Neuronal stem cell (in vitro differentiated cells): Measurements from ENCODE around the gene CENPC.

ENCODE experiments used
- DNase-seq: peaks from one replicate; pipeline ENCODE4 v3.0.0-alpha.2; 2013; ENCODE audit warnings: low spot score
- H2AFZ ChIP-seq: one replicate; pipeline ENCODE4 v1.6.1; 2013; ENCODE audit warnings: mild to moderate bottlenecking, low read length, inconsistent platforms
- H2AK5ac ChIP-seq: 2 replicates; pipeline ENCODE4 v1.6.1; 2013; ENCODE audit warnings: low read depth, mild to moderate bottlenecking, inconsistent platforms, low read length, moderate library complexity, mixed read lengths
- H2BK120ac ChIP-seq: 2 replicates; pipeline ENCODE4 v1.6.1; 2013; ENCODE audit warnings: low read depth, mild to moderate bottlenecking, inconsistent platforms, low read length, moderate library complexity, mixed read lengths
- H2BK12ac ChIP-seq: one replicate; pipeline ENCODE4 v1.6.1; 2013; ENCODE audit warnings: low read length, inconsistent platforms
- H2BK15ac ChIP-seq: 2 replicates; pipeline ENCODE4 v1.6.1; 2013; ENCODE audit warnings: mild to moderate bottlenecking, low read length, inconsistent platforms, mixed read lengths
- H2BK5ac ChIP-seq: one replicate; pipeline ENCODE4 v1.6.1; 2013; ENCODE audit warnings: inconsistent platforms, mild to moderate bottlenecking, low read length, moderate library complexity
- H3K14ac ChIP-seq: one replicate; pipeline ENCODE4 v1.6.1; 2013; ENCODE audit warnings: low read length, inconsistent platforms
- H3K18ac ChIP-seq: 2 replicates; pipeline ENCODE4 v1.6.1; 2013; ENCODE audit warnings: low read length, inconsistent platforms
- H3K23ac ChIP-seq: 2 replicates; pipeline ENCODE4 v1.6.1; 2013; ENCODE audit warnings: low read depth, mild to moderate bottlenecking, mixed read lengths, low read length, inconsistent platforms; ENCODE audit not compliant: poor library complexity
- H3K27ac ChIP-seq: replicated peaks from 3 replicates; pipeline ENCODE4 v1.5.1; 2013; ENCODE audit warnings: low read length, inconsistent platforms
- H3K27me3 ChIP-seq, 3 experiments: 2 replicates each; pipeline ENCODE4 v1.6.1; 2013; ENCODE audit warnings: low read length in 3 of 3, mild to moderate bottlenecking in 2 of 3, inconsistent platforms in 1 of 3, low read depth in 1 of 3, mixed read lengths in 1 of 3, moderate library complexity in 1 of 3; ENCODE audit not compliant: control insufficient read depth in 3 of 3, insufficient read depth in 3 of 3
- H3K36me3 ChIP-seq, 2 donors: replicated peaks in 1 of 2; 2 replicates each; pipeline ENCODE4 v1.6.1; 2013; ENCODE audit warnings: low read length in 2 of 2; ENCODE audit not compliant: control insufficient read depth in 2 of 2, insufficient read depth in 2 of 2
- H3K4ac ChIP-seq: 2 replicates; pipeline ENCODE4 v1.6.1; 2013; ENCODE audit warnings: inconsistent platforms, mild to moderate bottlenecking, low read length, moderate library complexity
- H3K4me1 ChIP-seq, 2 donors: 1 replicate in 1 of 2; 2 replicates in 1 of 2; pipeline ENCODE4 v1.6.1; 2013; ENCODE audit warnings: low read length in 2 of 2, low read depth in 1 of 2; ENCODE audit not compliant: control insufficient read depth in 2 of 2, insufficient read depth in 1 of 2
- H3K4me2 ChIP-seq: one replicate; pipeline ENCODE4 v1.6.1; 2013; ENCODE audit warnings: mild to moderate bottlenecking, low read length, inconsistent platforms; ENCODE audit not compliant: insufficient read depth, poor library complexity, severe bottlenecking
- H3K4me3 ChIP-seq, 2 donors: 2 replicates each; pipeline ENCODE4 v1.5.1; 2013; ENCODE audit warnings: low read length in 2 of 2, mild to moderate bottlenecking in 2 of 2, inconsistent platforms in 1 of 2, moderate library complexity in 1 of 2
- H3K79me1 ChIP-seq: one replicate; pipeline ENCODE4 v1.6.1; 2013; ENCODE audit warnings: low read depth, mild to moderate bottlenecking, inconsistent platforms, low read length, moderate library complexity
- H3K9ac ChIP-seq: one replicate; pipeline ENCODE4 v1.6.1; 2013; ENCODE audit warnings: mild to moderate bottlenecking, low read depth, low read length, inconsistent platforms; ENCODE audit not compliant: poor library complexity
- H3K9me3 ChIP-seq, 2 donors: replicated peaks in 1 of 2; 2 replicates each; pipeline versions ENCODE3 to v1.6.1; 2013; ENCODE audit warnings: low read length in 2 of 2, mild to moderate bottlenecking in 2 of 2, inconsistent platforms in 1 of 2, low read depth in 1 of 2, mixed read lengths in 1 of 2, moderate library complexity in 1 of 2; ENCODE audit not compliant: control insufficient read depth in 2 of 2, insufficient read depth in 1 of 2
- H4K8ac ChIP-seq: one replicate; pipeline ENCODE4 v1.6.1; 2013; ENCODE audit warnings: low read depth, mild to moderate bottlenecking, inconsistent platforms, low read length, moderate library complexity
- H4K91ac ChIP-seq: one replicate; pipeline ENCODE4 v1.6.1; 2013; ENCODE audit warnings: low read length, low read depth, mild to moderate bottlenecking, inconsistent platforms; ENCODE audit not compliant: poor library complexity
- WGBS, 2 donors: extraction: QIAGEN DNeasy Blood & Tissue Kit; methylation state at CpG; one replicate each; pipeline ENCODE4 v1.1.7; 2013; ENCODE audit warnings: missing lambda C conversion rate in 2 of 2, mixed read lengths in 1 of 2; ENCODE audit not compliant: insufficient read length in 2 of 2, insufficient replicate concordance in 1 of 2; ENCODE audit errors: extremely low coverage in 2 of 2; 5-methylcytosine and 5-hydroxymethylcytosine counted together

CENPC gene

GRCh38 chr4:67483868-67484602, 61.3 kb downstream of the CENPC start:
- no peak overlapping the region for H4K8ac ChIP-seq
- H2BK12ac ChIP-seq = no peak overlapping the region
- H3K4me2 ChIP-seq = no peak overlapping the region
- H3K9ac ChIP-seq = no peak overlapping the region
- no peak overlapping the region for H2AK5ac ChIP-seq
- no peak overlapping the region for H2BK5ac ChIP-seq
- H4K91ac ChIP-seq = no peak overlapping the region
- H2AFZ ChIP-seq = no peak overlapping the region
- no peaks in the 10 kb centered on the region for H3K27me3 ChIP-seq
- no peak overlapping the region for H2BK15ac ChIP-seq
- H2BK120ac ChIP-seq = no peak overlapping the region
- H3K18ac ChIP-seq = no peak overlapping the region
- no CpG with 5 or more reads among the region's 5 CpGs for WGBS, 2 donors
- H3K23ac ChIP-seq = no peak overlapping the region
- H3K27ac ChIP-seq = no peak overlapping the region
- H3K4me1 ChIP-seq = peaks cover 0 to 1% of the 10 kb centered on the region in 2 donors
- peaks cover 0 to 20% of the 10 kb centered on the region in 2 donors for H3K9me3 ChIP-seq
- peaks cover 1 to 91% of the 10 kb centered on the region in 2 donors for H3K36me3 ChIP-seq
- DNase-seq = no peak
- H3K4me3 ChIP-seq = no peak overlapping the region
- H3K79me1 ChIP-seq = no peaks in the 10 kb centered on the region
- H3K4ac ChIP-seq = no peak overlapping the region
- no peak overlapping the region for H3K14ac ChIP-seq

- H2BK15ac ChIP-seq = no peak overlapping the region
- no CpG with 5 or more reads among the region's 3 CpGs for WGBS, 2 donors
- no peak overlapping the region for H3K14ac ChIP-seq
- H3K27me3 ChIP-seq = no peaks in the 10 kb centered on the region
- no peak overlapping the region for H2AK5ac ChIP-seq
- H2AFZ ChIP-seq = no peak overlapping the region
- H3K23ac ChIP-seq = no peak overlapping the region
- H3K9me3 ChIP-seq = peaks cover 2 to 32% of the 10 kb centered on the region in 2 donors
- no peak overlapping the region for H2BK120ac ChIP-seq
- no peak overlapping the region for H2BK5ac ChIP-seq
- H3K36me3 ChIP-seq = peaks cover 5 to 84% of the 10 kb centered on the region in 2 donors
- H3K4ac ChIP-seq = no peak overlapping the region
- no peak overlapping the region for H3K18ac ChIP-seq
- H3K9ac ChIP-seq = no peak overlapping the region
- H3K4me1 ChIP-seq = peaks cover 1 to 4% of the 10 kb centered on the region in 2 donors
- H3K27ac ChIP-seq = no peak overlapping the region
- H4K91ac ChIP-seq = no peak overlapping the region
- DNase-seq = no peak
- no peak overlapping the region for H3K4me2 ChIP-seq
- no peak overlapping the region for H3K4me3 ChIP-seq
- H4K8ac ChIP-seq = no peak overlapping the region
- no peak overlapping the region for H2BK12ac ChIP-seq
- no peaks in the 10 kb centered on the region for H3K79me1 ChIP-seq
Observed at GRCh38 chr4:67480810-67481209, 64.5 kb downstream of the CENPC start.

DNA sequence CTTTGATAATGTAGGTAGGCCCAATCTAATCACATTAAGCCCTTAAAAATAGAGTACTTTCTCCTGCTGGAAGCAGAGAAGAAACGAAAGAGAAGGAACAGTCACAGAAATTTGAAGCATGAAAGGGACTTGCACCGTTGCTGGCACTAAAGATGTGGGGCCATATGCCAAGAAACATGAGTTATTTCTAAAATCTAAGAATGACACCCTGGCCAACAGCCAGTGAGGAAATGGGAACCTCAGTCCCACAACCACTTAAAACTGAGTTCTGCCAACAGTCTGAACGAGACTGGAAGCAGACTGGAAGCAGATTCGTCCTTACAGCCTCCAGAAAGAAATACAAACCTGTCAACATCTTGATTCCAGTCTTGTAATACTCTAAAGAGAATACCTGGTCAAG, 70.1 kb downstream of the CENPC start:
- no peak overlapping the region for H3K9ac ChIP-seq
- H3K27me3 ChIP-seq = no peaks in the 10 kb centered on the region
- no peak overlapping the region for H2BK15ac ChIP-seq
- no peak overlapping the region for H3K4me2 ChIP-seq
- H3K23ac ChIP-seq = no peak overlapping the region
- H3K14ac ChIP-seq = no peak overlapping the region
- no CpG with 5 or more reads among the region's 4 CpGs for WGBS, 2 donors
- H3K79me1 ChIP-seq = peaks cover 2% of the 10 kb centered on the region
- H3K4ac ChIP-seq = no peak overlapping the region
- H3K36me3 ChIP-seq = peaks cover 9 to 83% of the 10 kb centered on the region in 2 donors
- no peak overlapping the region for H2AFZ ChIP-seq
- H4K8ac ChIP-seq = no peak overlapping the region
- no peak overlapping the region for H2BK120ac ChIP-seq
- no peak for DNase-seq
- H2BK5ac ChIP-seq = no peak overlapping the region
- H2BK12ac ChIP-seq = no peak overlapping the region
- H3K4me1 ChIP-seq = peaks cover 0 to 4% of the 10 kb centered on the region in 2 donors
- H3K9me3 ChIP-seq = peaks cover 2 to 19% of the 10 kb centered on the region in 2 donors
- no peak overlapping the region for H3K4me3 ChIP-seq
- no peak overlapping the region for H4K91ac ChIP-seq
- no peak overlapping the region for H2AK5ac ChIP-seq
- H3K27ac ChIP-seq = no peak overlapping the region
- H3K18ac ChIP-seq = no peak overlapping the region

- no peak overlapping the region for H3K14ac ChIP-seq
- no peak overlapping the region for H3K4me3 ChIP-seq
- H3K4me2 ChIP-seq = no peak overlapping the region
- H3K23ac ChIP-seq = no peak overlapping the region
- H2BK120ac ChIP-seq = no peak overlapping the region
- no peak overlapping the region for H4K8ac ChIP-seq
- DNase-seq = no peak
- no peaks in the 10 kb centered on the region for H3K27me3 ChIP-seq
- no peak overlapping the region for H3K9ac ChIP-seq
- H2BK12ac ChIP-seq = no peak overlapping the region
- no peak overlapping the region for H2BK15ac ChIP-seq
- no peak overlapping the region for H2AK5ac ChIP-seq
- no peak overlapping the region for H2AFZ ChIP-seq
- no peaks in the 10 kb centered on the region for H3K9me3 ChIP-seq
- no peak overlapping the region for H3K27ac ChIP-seq
- no peak overlapping the region for H3K4ac ChIP-seq
- H3K4me1 ChIP-seq = no peaks in the 10 kb centered on the region
- H2BK5ac ChIP-seq = no peak overlapping the region
- peaks cover 6 to 83% of the 10 kb centered on the region in 2 donors for H3K36me3 ChIP-seq
- H3K79me1 ChIP-seq = peaks cover 2% of the 10 kb centered on the region
- H4K91ac ChIP-seq = no peak overlapping the region
- H3K18ac ChIP-seq = no peak overlapping the region
Observed at GRCh38 chr4:67470871-67471270, 74.4 kb downstream of the CENPC start.
